H9 (cell line): Measurements from ENCODE around the gene PPP1R9A. TPM values are rescaled to one million over a fixed set of nuclear protein-coding genes. Genes with fewer than 3 reads are reported as not detected.

ENCODE experiments used
- DNase-seq: peaks from one replicate; pipeline ENCODE4 v3.0.0-alpha.2; 2017
- H2AFZ ChIP-seq: one replicate; pipeline ENCODE4 v1.6.1; 2013; ENCODE audit warnings: mild to moderate bottlenecking, low read length, control low read depth, moderate library complexity
- H2AK5ac ChIP-seq: 2 replicates; pipeline ENCODE4 v1.6.1; 2013; ENCODE audit warnings: low read length, control low read depth, mixed read lengths; ENCODE audit not compliant: insufficient read length
- H2BK120ac ChIP-seq: one replicate; pipeline ENCODE4 v1.6.1; 2013; ENCODE audit warnings: low read depth, mild to moderate bottlenecking, low read length, control low read depth, inconsistent platforms; ENCODE audit not compliant: poor library complexity, severe bottlenecking
- H2BK12ac ChIP-seq: 2 replicates; pipeline ENCODE4 v1.6.1; 2013; ENCODE audit warnings: low read length, control low read depth, mixed read lengths, low read depth; ENCODE audit not compliant: insufficient read length
- H2BK15ac ChIP-seq: 2 replicates; pipeline ENCODE4 v1.6.1; 2013; ENCODE audit warnings: low read depth, low read length, control low read depth
- H2BK20ac ChIP-seq: one replicate; pipeline ENCODE4 v1.6.1; 2013; ENCODE audit warnings: low read depth, mild to moderate bottlenecking, low read length, control low read depth, inconsistent platforms; ENCODE audit not compliant: poor library complexity, severe bottlenecking
- H2BK5ac ChIP-seq: 2 replicates; pipeline ENCODE4 v1.6.1; 2013; ENCODE audit warnings: low read length, control low read depth, mixed read lengths; ENCODE audit not compliant: insufficient read length
- H3K14ac ChIP-seq: 2 replicates; pipeline ENCODE4 v1.6.1; 2013; ENCODE audit warnings: low read length, control low read depth; ENCODE audit not compliant: insufficient read depth
- H3K18ac ChIP-seq: 2 replicates; pipeline ENCODE4 v1.6.1; 2013; ENCODE audit warnings: low read depth, mild to moderate bottlenecking, mixed read lengths, low read length, control low read depth; ENCODE audit not compliant: insufficient read length
- H3K23ac ChIP-seq: 2 replicates; pipeline ENCODE4 v1.6.1; 2013; ENCODE audit warnings: low read length, control low read depth, mixed read lengths, low read depth; ENCODE audit not compliant: insufficient read length
- H3K23me2 ChIP-seq: 2 replicates; pipeline ENCODE4 v1.6.1; 2013; ENCODE audit warnings: low read depth, mild to moderate bottlenecking, mixed read lengths, low read length, control low read depth; ENCODE audit not compliant: insufficient read length, poor library complexity, severe bottlenecking
- H3K27ac ChIP-seq: 2 replicates; pipeline ENCODE4 v1.5.1; 2013; ENCODE audit warnings: low read length, control low read depth, mixed read lengths, low read depth; ENCODE audit not compliant: insufficient read length
- H3K27me3 ChIP-seq: 2 replicates; pipeline ENCODE4 v1.6.1; 2013; ENCODE audit warnings: low read length, control low read depth, inconsistent platforms; ENCODE audit not compliant: insufficient read depth
- H3K4ac ChIP-seq: 2 replicates; pipeline ENCODE4 v1.6.1; 2013; ENCODE audit warnings: low read depth, mild to moderate bottlenecking, control low read depth, inconsistent platforms, low read length, moderate library complexity
- H3K4me1 ChIP-seq: 2 replicates; pipeline ENCODE4 v1.6.1; 2013; ENCODE audit warnings: low read length, control low read depth, inconsistent platforms; ENCODE audit not compliant: insufficient read depth
- H3K4me2 ChIP-seq: 2 replicates; pipeline ENCODE4 v1.6.1; 2013; ENCODE audit warnings: low read length, control low read depth, mixed read lengths; ENCODE audit not compliant: insufficient read length, insufficient read depth
- H3K56ac ChIP-seq: 2 replicates; pipeline ENCODE4 v1.6.1; 2013; ENCODE audit warnings: low read depth, mild to moderate bottlenecking, mixed read lengths, low read length, control low read depth; ENCODE audit not compliant: insufficient read length
- H3K79me1 ChIP-seq: 2 replicates; pipeline ENCODE4 v1.6.1; 2013; ENCODE audit warnings: low read depth, mild to moderate bottlenecking, moderate library complexity, low read length, control low read depth, inconsistent platforms; ENCODE audit not compliant: insufficient read depth, poor library complexity, severe bottlenecking
- H3K79me2 ChIP-seq: 2 replicates; pipeline ENCODE4 v1.6.1; 2013; ENCODE audit warnings: low read length, control low read depth, inconsistent platforms; ENCODE audit not compliant: insufficient read depth
- H3K9ac ChIP-seq: 2 replicates; pipeline ENCODE4 v1.6.1; 2013; ENCODE audit warnings: low read length, control low read depth, mixed read lengths; ENCODE audit not compliant: insufficient read length; ENCODE audit errors: extremely low read depth
- H3K9me3 ChIP-seq: one replicate; pipeline ENCODE4 v1.6.1; 2013; ENCODE audit warnings: low read depth, low read length, inconsistent platforms; ENCODE audit not compliant: control insufficient read depth
- H3T11ph ChIP-seq: one replicate; pipeline ENCODE4 v1.6.1; 2013; ENCODE audit warnings: mild to moderate bottlenecking, low read length, control low read depth, inconsistent platforms
- H4K20me1 ChIP-seq: one replicate; pipeline ENCODE4 v1.6.1; 2013; ENCODE audit not compliant: control insufficient read depth, insufficient read length, insufficient read depth
- H4K5ac ChIP-seq: 2 replicates; pipeline ENCODE4 v1.6.1; 2013; ENCODE audit warnings: low read depth, mild to moderate bottlenecking, mixed read lengths, low read length, control low read depth; ENCODE audit not compliant: insufficient read length
- H4K8ac ChIP-seq: replicated peaks from 2 replicates; pipeline ENCODE4 v1.6.1; 2013; ENCODE audit warnings: low read length, control low read depth, mixed read lengths, low read depth; ENCODE audit not compliant: insufficient read length
- H4K91ac ChIP-seq: 2 replicates; pipeline ENCODE4 v1.6.1; 2013; ENCODE audit warnings: low read depth, mild to moderate bottlenecking, moderate library complexity, mixed read lengths, low read length, control low read depth; ENCODE audit not compliant: insufficient read length
- H3K27ac Mint-ChIP-seq, 3 experiments: 2 replicates in 2 of 3; 3 replicates in 1 of 3; pipeline ENCODE4 v1.8.0; 2020 to 2021; ENCODE audit warnings: mixed read lengths in 3 of 3, mild to moderate bottlenecking in 1 of 3, moderate library complexity in 1 of 3
- H3K27me3 Mint-ChIP-seq: 2 replicates; pipeline ENCODE4 v1.8.0; 2021; ENCODE audit warnings: low read depth, mild to moderate bottlenecking, moderate library complexity, mixed read lengths
- H3K36me3 Mint-ChIP-seq, 3 experiments: 2 replicates in 2 of 3; 3 replicates in 1 of 3; pipeline ENCODE4 v1.8.0; 2020 to 2021; ENCODE audit warnings: low read depth in 3 of 3, mixed read lengths in 3 of 3; ENCODE audit not compliant: insufficient read depth in 1 of 3
- H3K4me1 Mint-ChIP-seq, 2 experiments: 2 replicates each; pipeline ENCODE4 v1.8.0; 2020; ENCODE audit warnings: mixed read lengths in 2 of 2
- H3K4me3 Mint-ChIP-seq, 2 experiments: 2 replicates in 1 of 2; 3 replicates in 1 of 2; pipeline ENCODE4 v1.8.0; 2020 to 2021; ENCODE audit warnings: mild to moderate bottlenecking in 2 of 2, mixed read lengths in 2 of 2, moderate library complexity in 1 of 2
- H3K9me3 Mint-ChIP-seq, 2 experiments: 2 replicates in 1 of 2; 3 replicates in 1 of 2; pipeline ENCODE4 v1.8.0; 2020; ENCODE audit warnings: mild to moderate bottlenecking in 2 of 2, mixed read lengths in 2 of 2, moderate library complexity in 1 of 2
- CTCF ChIP-seq: fragments of 200-600 bp; sonication (generic); conservative IDR thresholded peaks from 3 replicates; pipeline ENCODE4 v1.8.0; 2021; ENCODE audit warnings: antibody characterized with exemption, mild to moderate bottlenecking
- total RNA-seq: library from RNA; stranded (reverse); gene quantifications from 2 replicates; pipeline ENCODE4 v1.2.1, GENCODE V29; 2021

PPP1R9A gene
- total RNA-seq, 1 experiment from 2014 or later = 17.0 TPM

- Histone ChIP-seq H4K8ac (no peak overlapping the region), H3K27ac (no peak overlapping the region), H2AFZ (no peak overlapping the region), H3K27me3 (no peaks in the 10 kb centered on the region), H2BK20ac (no peak overlapping the region), H3K9ac (no peak overlapping the region), H3K79me1 (no peaks in the 10 kb centered on the region), H3K4ac (no peak overlapping the region), H3K23me2 (no peaks in the 10 kb centered on the region), H2AK5ac (no peak overlapping the region), H3K79me2 (no peaks in the 10 kb centered on the region), H3K14ac (no peak overlapping the region), H3K4me1 (no peaks in the 10 kb centered on the region), H3K56ac (no peak overlapping the region), H3K23ac (no peak overlapping the region), H3K9me3 (no peaks in the 10 kb centered on the region), H4K20me1 (no peaks in the 10 kb centered on the region), H2BK12ac (no peak overlapping the region), H4K5ac (no peak overlapping the region), H2BK5ac (no peak overlapping the region), H3T11ph (no peak overlapping the region), H3K18ac (no peak overlapping the region), H2BK120ac (no peak overlapping the region), H4K91ac (no peak overlapping the region), H2BK15ac (no peak overlapping the region), H3K4me2 (no peak overlapping the region)
- H3K27me3 Mint-ChIP-seq = no peaks in the 10 kb centered on the region
- TF ChIP-seq CTCF = no peak
- no peaks in the 10 kb centered on the region for H3K4me1 Mint-ChIP-seq
- H3K4me3 Mint-ChIP-seq = no peak overlapping the region
- H3K9me3 Mint-ChIP-seq = no peaks in the 10 kb centered on the region
- no peak overlapping the region for H3K27ac Mint-ChIP-seq
- no peak for DNase-seq
- H3K36me3 Mint-ChIP-seq = peaks cover 0 to 10% (median 0%) of the 10 kb centered on the region in 3 experiments; a peak in 5 of 7 replicates
These were observed 348.3 kb downstream of the PPP1R9A start for GRCh38 chr7:95255691-95256090.
